ENCODE measurements around the gene SH2D3A.
"Not testable (repeated sequence)": the region's sequence is repeated elsewhere in the genome, so short reads cannot be mapped to it uniquely, and the experiment has no call there.

Gene SH2D3A

GRCh38 chr19:6788896-6789295 is 21.7 kb upstream of the SH2D3A start:
- no peak for FAIRE-seq

DNA sequence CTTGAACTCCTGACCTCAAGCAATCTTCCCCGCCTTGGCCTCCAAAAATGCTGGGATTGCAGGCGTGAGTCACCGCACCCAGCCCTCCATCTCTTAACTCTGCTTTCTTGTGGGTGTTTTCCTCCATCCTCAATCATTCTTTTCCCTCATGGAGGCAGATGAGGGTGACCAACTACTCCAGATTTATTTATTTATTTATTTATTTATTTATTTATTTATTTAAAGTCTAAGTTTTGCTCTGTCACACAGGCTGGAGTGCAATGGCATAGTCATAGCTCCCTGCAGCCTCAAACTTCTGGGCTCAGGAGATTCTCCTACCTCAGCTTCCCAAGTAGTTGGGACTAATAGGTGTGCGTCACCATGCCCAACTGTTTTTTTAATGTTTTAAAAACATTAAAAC is 20.2 kb upstream of the SH2D3A start:
- no peak for FAIRE-seq

- FAIRE-seq: no peak
These were observed 12.0 kb upstream of the SH2D3A start for GRCh38 chr19:6779206-6779605.

GRCh38 chr19:6778386-6778785 is 11.2 kb upstream of the SH2D3A start:
- no peak for FAIRE-seq

DNA sequence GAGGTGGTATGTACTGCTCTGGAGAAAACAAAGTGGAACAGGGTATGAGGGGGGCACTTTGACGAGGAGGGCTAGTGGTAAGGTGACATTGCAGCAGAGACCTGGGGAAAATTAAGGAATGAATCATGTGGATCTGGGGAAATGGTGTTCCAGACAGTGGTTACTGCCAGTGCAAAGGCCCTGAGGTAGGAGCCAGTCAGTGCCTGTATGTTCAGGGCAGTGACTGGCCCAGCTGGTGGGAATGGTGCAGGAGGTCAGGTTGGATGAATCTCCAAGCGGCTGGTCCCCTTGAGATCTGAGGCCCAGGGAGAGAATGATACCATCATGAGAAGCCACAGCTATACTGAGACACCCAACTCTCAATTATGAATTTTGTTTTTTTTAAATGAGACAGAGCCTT is 10.2 kb upstream of the SH2D3A start:
- FAIRE-seq: no peak

- no peak for FAIRE-seq
These were observed 9.8 kb upstream of the SH2D3A start for GRCh38 chr19:6776999-6777398.

DNA sequence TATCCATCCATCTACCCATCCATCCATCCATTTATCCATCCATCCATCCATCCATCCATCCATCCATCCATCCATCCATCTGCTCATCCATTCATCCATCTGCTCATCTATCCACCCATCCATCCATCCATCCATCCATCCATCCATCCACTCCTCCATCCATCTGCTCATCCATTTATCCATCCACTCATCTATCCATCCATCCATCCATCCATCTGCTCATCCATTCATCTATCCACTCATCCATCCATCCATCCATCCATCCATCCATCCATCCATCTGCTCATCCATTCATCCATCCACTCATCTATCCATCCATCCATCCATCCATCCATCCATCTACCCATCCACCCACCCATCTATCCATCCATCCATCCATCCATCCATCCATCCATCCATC is 8.8 kb upstream of the SH2D3A start:
- FAIRE-seq: not testable (repeated sequence)

GRCh38 chr19:6774821-6775707 is 7.8 kb upstream of the SH2D3A start:
- FAIRE-seq: no peak

GRCh38 chr19:6773323-6773931 is 6.2 kb upstream of the SH2D3A start:
- FAIRE-seq: no peak

DNA sequence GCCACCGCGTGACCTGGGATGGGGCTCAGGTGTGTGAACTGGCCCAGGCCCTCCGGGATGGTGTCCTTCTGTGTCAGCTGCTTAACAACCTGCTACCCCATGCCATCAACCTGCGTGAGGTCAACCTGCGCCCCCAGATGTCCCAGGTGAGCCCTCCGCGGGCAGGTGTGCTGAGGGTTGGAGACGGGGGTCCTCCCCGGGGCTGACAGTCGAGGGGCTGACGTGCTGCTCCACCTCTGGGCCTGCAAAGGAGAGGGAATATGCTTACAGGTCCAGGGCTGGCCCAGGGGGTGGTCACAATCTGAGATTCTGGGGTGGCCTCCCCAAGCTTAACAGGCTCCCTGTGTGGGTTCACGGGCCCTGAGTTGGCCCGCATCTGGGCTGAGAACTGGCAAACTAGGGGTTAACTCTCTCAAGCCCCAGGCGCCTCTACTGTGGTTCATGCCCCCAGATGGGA is 5.7 kb upstream of the SH2D3A start:
- no peak for FAIRE-seq

DNA sequence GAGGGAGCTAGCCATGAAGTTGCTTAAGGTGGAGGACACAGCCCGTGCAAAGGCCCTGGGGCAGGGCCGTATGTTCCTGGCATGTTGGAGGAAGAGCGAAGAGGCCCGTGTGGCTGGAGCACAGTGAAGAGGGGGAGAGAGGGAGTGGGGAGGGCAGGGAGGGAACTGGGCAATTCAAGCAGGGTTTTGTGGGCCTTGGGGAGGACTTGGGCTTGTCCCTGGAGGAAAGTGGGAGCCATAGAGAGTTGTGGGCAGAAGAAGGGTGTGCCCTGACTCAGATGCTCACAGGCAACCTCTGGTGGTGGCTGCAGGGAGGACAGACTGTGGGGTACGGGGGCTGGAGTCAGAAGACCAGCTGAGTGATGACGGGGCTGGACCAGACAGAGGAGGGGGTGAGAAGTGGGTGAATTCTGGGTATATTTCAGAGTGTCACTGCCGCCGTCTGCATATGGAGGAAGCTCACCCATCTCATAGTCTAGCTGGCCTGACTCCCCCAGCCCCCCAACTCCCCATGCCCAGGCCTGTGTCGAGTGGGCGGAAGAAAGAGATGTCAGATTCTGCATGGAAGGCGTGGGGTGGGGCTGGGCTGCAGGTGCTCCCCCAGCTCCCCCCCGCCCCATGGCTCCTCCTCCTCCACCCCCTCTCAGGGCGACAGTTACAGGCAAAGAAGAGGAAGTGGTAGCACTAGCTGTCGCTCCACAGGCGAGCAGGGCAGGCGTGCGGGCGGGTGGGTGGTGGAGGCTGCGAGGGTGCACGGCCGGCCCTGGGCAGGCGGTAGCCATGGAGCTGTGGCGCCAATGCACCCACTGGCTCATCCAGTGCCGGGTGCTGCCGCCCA is 5.0 kb upstream of the SH2D3A start, which contains the start of gene VAV1:
VAV1 (plus strand) TSS at position 681 of the 838 bp plus-strand sequence; CDS start at position 781, 100 bp downstream.
- FAIRE-seq: no peak

- not testable (repeated sequence) for FAIRE-seq
These were observed 4.4 kb upstream of the SH2D3A start for GRCh38 chr19:6771648-6772027.

DNA sequence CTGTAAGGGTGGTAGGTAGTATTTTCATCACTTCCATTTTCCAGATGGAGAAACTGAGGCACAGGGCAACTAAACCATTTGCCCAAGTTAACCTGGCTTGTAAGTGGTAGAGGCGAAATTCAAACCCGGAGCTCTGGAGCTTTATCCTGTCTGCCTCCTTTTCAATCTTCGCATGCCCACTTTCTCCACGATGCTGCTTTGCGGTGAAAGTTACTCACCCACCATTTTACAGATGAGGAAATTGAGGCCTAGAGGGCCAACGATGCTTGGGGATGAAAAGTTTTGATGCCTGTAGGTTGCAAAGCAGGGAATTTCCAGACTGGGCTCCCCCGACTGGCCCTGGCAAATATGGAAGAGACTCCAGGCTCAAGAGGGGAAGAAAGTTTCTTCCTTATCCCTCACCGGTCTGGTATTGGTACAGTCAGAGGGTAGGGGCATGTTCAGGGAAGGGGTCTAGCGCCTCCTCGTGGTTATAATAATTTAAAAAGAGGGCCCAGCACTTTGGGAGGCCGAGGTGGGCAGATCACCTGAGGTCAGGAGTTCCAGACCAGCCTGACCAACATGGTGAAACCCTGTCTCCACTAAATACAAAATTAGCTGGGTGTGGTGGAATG is 1.9 kb upstream of the SH2D3A start:
- FAIRE-seq: no peak

DNA sequence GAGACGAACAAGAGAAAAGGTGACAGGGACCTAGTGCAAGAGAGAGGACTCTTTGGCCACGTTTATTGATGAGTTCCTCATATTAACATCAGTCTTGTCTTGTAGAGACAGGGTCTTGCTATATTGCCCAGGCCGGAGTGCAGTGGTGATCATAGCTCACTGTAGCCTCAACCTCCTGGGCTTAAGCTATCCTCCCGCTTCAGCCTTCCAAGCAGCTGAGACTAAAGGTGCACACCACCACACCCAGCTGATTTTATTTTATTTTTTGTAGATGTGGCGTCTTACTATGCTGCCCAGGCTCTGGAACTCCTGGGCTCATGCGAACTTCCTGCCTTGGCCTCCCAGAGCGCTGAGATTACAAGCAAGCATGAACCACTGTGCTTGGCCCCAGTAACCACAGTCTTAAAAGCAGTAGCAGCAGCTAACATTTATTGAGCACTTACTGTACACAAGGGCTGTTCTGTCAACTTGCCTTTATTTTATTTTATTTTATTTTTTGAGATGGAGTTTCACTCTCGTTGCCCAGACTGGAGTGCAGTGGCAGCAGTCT is 1.1 kb upstream of the SH2D3A start:
- FAIRE-seq: no peak

GRCh38 chr19:6767081-6767356 is 216 bp downstream of the SH2D3A start:
- FAIRE-seq: no peak

DNA sequence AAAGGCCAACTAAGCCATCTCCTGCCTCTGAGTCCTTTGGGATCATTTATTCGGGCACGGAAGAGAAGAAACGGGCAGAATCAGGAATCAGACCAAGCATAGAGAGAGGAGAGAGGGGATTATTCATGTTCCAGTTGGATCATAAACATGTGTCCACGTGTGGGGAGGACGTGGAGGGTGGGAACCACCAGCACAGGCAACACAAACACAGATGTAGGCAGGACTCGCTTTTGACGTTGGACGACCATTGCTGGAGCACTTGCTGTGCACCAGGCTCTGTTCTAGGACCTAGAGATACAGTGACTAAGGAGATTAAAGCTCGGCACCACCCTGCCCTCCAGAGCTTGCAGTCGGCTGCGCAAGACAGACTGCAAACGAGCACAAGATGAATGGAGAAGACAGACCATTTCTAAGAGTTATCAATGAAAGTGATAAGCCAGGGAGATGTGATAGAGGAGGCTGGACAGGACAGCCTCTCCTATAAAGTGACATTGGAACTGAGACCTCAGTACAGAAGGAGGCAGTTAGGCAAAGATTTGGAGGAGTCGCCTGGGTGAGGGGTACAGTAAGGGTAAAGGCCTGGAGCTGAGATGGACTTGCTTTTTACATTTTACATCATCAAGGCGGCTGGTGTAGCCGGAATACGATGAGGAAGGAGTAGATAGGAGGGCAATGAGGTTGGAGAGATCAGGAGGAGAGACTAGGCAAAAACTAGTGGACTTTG is 716 bp downstream of the SH2D3A start:
- FAIRE-seq: no peak

- no peak for FAIRE-seq
These were observed 1.4 kb downstream of the SH2D3A start for GRCh38 chr19:6765738-6766356.

GRCh38 chr19:6762253-6762797 is 4.9 kb downstream of the SH2D3A start:
- FAIRE-seq: not testable (repeated sequence)

DNA sequence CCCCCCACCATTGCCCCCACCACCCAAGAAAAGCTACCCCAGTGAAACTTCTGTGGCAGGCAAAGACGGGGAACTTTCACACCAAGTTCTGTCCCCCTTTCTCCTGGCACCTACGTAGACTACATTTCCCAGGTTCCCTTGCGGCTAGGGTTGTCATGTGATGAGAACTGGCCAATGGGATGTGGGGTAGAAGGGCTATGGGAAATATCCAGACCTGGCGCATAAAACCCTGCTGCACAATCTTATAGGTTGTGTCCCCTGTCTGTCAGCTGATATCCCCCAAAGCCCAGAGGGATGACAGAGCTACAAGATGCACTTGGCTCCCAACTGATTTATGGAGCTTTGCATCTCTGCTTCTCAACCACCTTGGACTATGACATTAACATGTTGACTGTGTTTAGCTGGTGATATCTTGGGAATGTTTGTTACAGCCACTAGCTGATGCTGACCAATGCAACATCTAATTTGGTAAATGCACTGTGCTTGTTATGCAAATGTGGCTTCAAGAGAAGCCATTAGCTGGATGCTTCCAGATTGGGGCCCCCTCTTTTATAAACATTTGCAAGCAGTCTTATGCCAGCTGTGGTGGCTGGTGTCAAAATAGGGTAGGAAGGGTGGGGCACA is 6.1 kb downstream of the SH2D3A start:
- no peak for FAIRE-seq

- FAIRE-seq: no peak
These were observed 6.6 kb downstream of the SH2D3A start for GRCh38 chr19:6760606-6761005.

All from endometrium (tissue), 2 donors.